ENCODE data around the gene NMRK1. TPM values are rescaled to one million over a fixed set of nuclear protein-coding genes. Genes with fewer than 3 reads are reported as not detected.
A peak's percentile ranks its signal among the peaks of the same experiment; 100 is the strongest.

The NMRK1 gene
- total RNA-seq, 1 experiment from 2014 or later: 8.0 TPM

DNA sequence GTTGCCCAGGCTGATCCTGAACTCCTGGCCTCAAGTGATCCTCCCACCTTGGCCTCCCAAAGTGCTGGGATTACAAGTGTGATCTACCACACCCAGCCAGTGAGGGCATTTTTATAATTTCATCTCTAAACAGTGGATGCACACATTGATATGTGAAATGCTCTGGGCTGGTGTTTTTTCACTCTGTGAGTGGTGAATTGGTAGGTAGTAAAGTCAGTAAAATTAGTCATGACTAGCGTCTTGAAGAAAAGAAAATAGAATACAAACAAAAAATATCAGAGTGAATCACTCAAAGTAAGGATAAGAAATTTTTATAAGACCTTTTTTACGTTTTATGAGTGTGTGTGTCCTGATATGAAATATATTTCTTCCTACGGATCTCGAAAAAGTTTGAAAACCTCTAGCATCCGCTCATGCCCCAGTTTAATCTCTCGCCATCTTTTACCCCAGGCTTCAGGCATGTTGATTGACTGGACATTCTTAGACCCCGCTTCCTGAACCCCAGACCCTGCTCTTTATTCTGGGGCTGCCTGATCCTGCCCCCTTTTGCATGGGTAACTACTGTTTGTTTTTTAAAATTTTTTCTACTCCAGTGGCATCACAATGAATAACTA, 14.3 kb upstream of the NMRK1 start:
- no peak for DNase-seq (ENCODE audit: low read depth)

DNA sequence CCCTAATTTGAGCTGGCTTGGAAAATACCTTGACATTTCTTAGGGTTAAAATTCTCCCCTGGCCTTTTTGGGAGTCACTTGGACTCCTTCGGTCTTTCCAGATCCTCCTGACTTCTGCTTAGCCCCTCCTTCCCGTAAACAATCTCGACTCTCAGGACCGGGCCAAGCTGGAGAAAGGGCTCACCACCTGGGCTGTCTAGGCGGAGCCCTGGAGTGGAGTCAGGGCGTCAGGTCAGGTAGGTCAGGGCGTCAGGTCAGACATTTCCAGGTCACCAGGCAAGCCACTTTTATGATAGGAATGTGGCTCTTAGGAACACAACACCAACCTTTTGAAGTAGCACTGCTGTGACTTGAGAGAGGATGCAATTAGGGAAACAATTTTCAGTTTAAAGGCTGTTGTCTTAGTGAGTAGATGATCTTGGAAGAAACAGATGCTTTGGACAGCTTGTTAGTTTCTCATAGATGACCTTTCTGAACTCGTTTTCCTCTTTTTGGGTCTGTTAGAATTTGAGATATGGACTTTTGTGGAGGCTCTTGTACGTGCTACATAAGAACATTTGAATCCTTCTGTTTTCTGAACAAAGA, 13.1 kb upstream of the NMRK1 start:
- no peak for DNase-seq (ENCODE audit: low read depth)

DNA sequence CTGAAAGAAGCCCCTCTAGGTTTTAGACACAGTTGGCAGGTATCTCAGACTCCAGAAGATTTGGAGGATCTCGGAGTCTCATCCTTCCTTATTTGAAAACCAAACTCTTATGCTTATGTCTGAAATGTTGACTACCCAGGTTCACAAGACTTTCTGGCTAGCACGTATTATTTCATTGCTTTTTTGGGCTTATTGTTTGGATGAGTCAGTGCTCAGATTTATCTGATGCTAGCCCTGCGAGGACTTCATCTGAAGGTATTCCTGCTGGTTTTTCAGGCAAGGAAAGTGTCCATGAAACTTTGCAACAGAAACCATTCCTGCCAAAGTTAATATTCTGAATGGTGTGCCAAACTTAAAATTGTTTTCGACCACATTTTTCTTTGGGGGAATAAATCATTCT, 8.8 kb upstream of the NMRK1 start:
- no peak for DNase-seq (ENCODE audit: low read depth)

GRCh38 chr9:75092766-75093165, 4.8 kb upstream of the NMRK1 start:
- DNase-seq (ENCODE audit: low read depth): no peak

DNA sequence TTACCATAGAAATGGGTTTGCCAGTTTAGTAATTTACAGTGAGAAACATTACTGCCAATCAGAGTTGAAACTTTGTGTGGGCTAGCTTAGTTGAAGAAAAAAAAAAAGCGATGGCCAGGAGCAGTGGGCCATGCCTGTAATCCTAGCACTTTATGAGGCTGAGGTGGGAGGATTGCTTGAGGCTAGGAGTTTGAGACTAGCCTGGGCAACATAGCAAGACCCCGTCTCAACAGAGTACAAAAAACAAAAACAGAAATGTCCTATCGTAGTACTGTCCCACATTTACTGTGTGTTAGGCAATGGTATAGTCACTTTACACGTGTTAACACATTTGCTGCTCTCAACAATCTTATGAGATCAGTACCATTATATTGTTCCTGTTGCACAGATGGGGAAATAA, 2.6 kb upstream of the NMRK1 start:
- no peak for DNase-seq (ENCODE audit: low read depth)

DNA sequence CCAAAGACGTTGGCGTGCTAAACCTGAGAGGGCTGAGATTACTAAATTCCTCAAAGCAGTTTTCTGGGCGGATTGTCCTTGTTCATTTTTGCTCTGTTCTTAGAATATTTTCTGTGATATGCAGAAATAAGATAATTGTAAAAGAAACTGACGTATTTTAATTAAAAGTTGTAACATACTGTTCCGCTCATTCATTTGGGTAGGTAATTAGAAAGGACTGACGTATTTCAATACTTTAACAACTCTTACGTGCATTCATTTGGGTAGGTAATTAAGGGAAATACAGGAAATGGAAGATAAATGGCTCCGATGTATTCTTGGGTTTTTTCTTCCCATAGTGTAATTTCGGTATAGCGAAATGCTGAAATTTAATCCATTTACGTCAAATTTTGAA, 1.4 kb upstream of the NMRK1 start:
- DNase-seq (ENCODE audit: low read depth): no peak

- peak; percentile 51 for DNase-seq (ENCODE audit: low read depth)
These were observed 854 bp upstream of the NMRK1 start for GRCh38 chr9:75088646-75089372.

GRCh38 chr9:75087289-75087823, 599 bp downstream of the NMRK1 start:
- peak; percentile 49 for DNase-seq (ENCODE audit: low read depth)

- no peak for DNase-seq (ENCODE audit: low read depth)
These were observed 1.2 kb downstream of the NMRK1 start for GRCh38 chr9:75086541-75087288.

GRCh38 chr9:75085640-75086039, 2.3 kb downstream of the NMRK1 start:
- DNase-seq (ENCODE audit: low read depth): no peak

DNA sequence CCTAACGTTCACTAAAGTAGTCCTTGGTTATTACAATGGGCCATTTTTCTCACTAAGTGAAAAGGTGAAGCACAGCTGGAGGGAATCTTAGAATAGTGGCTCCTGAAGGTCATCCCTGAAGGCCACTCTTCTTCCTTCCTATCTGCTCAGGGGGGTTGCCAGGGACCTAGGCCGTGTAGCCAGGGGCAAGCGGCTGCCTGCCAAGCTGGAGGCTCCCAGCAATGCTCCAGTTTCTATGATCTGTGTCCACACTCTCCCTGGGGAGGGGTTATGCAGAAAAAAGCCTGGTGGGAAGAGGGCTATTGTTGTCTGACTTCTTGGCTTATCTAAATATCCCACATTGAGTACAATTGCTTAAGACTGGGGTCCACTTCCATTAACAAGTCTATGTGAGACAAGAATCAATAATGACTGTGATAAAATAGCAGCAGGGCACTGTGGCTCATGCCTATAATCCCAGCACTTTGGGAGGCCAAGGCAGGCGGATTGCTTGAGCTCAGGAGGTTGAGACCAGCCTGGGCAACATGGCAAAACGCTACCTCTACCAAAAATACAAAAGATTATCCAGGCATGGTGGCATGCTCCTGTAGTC, 3.8 kb downstream of the NMRK1 start:
- no peak for DNase-seq (ENCODE audit: low read depth)

DNA sequence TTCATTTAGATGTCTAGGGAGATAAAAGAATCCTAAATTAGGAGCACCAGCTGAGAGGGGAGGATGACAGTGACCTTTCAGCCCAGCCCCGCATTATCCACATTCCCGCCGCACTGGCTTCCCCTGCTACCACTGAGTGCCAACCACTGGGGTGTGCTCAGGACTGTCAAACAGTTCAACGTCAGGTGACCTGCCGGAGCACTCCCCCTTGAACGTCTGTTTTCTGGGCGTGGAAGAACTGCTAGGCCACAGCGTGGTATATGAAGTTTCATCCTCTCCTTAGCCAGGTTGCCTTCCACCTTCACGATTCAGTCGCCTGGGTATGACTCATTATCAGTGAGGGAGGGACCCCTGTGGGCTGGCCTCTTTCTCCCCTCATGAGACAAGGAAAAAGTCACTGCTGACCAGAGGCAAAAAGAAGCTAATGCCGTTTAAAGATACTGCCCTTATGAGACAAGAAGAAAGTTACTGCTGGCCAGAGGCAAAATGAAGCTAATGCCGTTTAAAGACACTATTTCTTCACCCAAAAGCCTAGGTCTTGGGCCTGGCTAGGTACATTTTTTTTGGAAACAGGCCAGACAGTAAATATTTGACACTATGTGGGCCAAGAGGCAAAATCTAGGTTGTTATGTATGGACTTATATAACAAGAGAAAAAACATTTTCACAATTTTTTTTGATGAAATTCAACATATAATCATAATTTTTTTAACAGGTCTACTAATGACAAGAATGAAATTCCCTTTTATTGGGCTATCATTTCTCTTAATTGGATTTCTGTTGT, 4.6 kb downstream of the NMRK1 start:
- no peak for DNase-seq (ENCODE audit: low read depth)

DNA sequence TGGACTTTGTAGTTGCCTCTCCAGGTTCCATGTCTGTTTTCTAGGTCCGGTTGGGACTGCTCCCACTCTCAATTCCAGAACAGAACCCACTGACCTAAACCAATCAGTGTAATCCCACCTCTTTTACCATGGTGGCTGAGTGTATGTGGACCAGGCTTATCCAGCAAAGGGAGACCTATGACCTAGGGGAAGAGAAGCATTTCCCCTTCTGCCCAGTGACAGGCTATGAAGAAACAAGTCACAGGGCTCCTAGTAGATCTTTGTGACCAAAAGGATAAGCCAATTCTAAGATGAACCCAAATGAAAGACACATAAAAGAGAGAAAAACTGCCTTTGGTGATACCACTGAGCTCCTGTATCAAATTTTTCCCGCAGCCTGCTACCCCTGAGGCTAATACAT, 6.3 kb downstream of the NMRK1 start:
- DNase-seq (ENCODE audit: low read depth): no peak

DNA sequence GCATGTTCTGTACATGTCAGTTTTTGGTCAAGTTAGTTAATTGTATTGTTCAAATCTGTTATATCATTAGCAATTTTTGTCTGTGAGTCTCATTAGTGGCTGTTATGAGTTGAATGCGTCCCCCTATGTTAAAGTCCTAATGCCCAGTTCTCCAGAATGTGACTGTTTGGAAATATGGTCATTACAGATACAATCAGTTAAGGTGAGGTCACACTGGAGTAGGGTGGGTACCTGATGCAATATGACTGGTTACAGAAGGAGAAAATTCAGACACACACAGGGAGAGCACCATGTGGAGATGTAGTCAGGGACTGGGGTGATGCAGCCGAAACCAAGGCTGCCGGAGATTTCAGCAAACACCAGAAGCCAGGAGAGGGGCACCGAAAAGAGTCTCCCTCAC, 15.1 kb downstream of the NMRK1 start:
- DNase-seq (ENCODE audit: low read depth): no peak

GRCh38 chr9:75071530-75072122, 16.3 kb downstream of the NMRK1 start:
- peak; percentile 25 for DNase-seq (ENCODE audit: low read depth)

DNA sequence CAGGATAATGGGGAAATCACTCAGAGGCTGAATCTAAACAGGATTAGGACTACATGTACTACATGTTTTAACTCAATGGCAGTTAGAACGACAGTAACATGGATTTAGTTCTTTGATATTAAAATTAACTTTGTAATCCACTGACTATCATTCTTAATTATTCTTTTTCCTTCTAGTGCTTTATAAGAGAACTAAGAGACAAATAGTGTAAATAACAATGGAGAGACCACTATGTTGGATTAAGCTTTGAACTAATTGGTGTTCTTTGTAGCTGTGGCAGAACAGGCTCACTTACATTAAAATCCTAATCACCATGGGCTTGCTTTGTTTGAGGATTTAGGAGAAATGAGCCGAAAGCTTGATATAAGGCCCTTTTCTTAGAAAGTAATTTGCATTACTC, 18.8 kb downstream of the NMRK1 start:
- no peak for DNase-seq (ENCODE audit: low read depth)

- DNase-seq (ENCODE audit: low read depth): no peak
These were observed 20.1 kb downstream of the NMRK1 start for GRCh38 chr9:75067894-75068293.

DNA sequence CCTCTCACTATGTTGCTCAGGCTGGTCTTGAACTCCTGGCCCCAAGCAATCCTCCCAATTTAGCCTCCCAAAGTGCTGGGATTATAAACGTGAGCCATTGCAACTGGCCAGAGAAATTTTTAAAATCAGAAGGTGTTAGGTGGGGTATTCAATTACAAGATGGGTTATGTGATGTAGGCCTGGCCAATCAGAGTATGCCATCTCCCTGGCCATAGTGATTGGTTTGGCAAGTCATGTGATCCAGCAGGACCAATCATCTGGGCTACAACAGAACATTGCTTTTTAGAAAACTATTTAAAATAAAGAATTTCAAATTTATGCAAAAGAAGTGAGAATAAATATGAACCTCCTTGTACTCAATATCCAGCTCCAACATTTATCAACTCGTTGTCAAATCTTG, 22.4 kb downstream of the NMRK1 start:
- DNase-seq (ENCODE audit: low read depth): no peak

GRCh38 chr9:75064307-75065025, 23.5 kb downstream of the NMRK1 start:
- peak; percentile 39 for DNase-seq (ENCODE audit: low read depth)

Measured in HT1080 (cell line).